IPS-15b (cell line): ENCODE data around the gene SPSB1.

Experiments
- H3K27me3 ChIP-seq: one replicate; pipeline ENCODE4 v1.6.1; 2013; ENCODE audit warnings: low read length; ENCODE audit not compliant: control insufficient read depth, insufficient read depth
- H3K36me3 ChIP-seq: one replicate; pipeline ENCODE4 v1.6.1; 2013; ENCODE audit warnings: low read length; ENCODE audit not compliant: control insufficient read depth, insufficient read depth
- H3K4me1 ChIP-seq: one replicate; pipeline ENCODE4 v1.6.1; 2013; ENCODE audit warnings: mild to moderate bottlenecking, low read length; ENCODE audit not compliant: control insufficient read depth, insufficient read depth
- H3K4me3 ChIP-seq: one replicate; pipeline ENCODE4 v1.5.1; 2013; ENCODE audit warnings: low read depth, low read length
- H3K9ac ChIP-seq: one replicate; pipeline ENCODE4 v1.6.1; 2013; ENCODE audit warnings: low read depth, mild to moderate bottlenecking, low read length
- H3K9me3 ChIP-seq: one replicate; pipeline ENCODE4 v1.6.1; 2013; ENCODE audit warnings: mild to moderate bottlenecking, low read length; ENCODE audit not compliant: control insufficient read depth, insufficient read depth

Gene SPSB1

GRCh38 chr1:9345471-9345870 is 52.8 kb downstream of the SPSB1 start:
- Histone ChIP-seq H3K9ac (no peak overlapping the region), H3K27me3 (no peaks in the 10 kb centered on the region), H3K36me3 (no peaks in the 10 kb centered on the region), H3K9me3 (no peaks in the 10 kb centered on the region), H3K4me1 (no peaks in the 10 kb centered on the region), H3K4me3 (no peak overlapping the region)

GRCh38 chr1:9345922-9346321 is 53.2 kb downstream of the SPSB1 start:
- no peak overlapping the region for H3K4me3 ChIP-seq
- H3K9ac ChIP-seq: no peak overlapping the region
- H3K4me1 ChIP-seq: no peaks in the 10 kb centered on the region
- no peaks in the 10 kb centered on the region for H3K27me3 ChIP-seq
- H3K9me3 ChIP-seq: no peaks in the 10 kb centered on the region
- H3K36me3 ChIP-seq: no peaks in the 10 kb centered on the region

GRCh38 chr1:9346566-9346965 is 53.9 kb downstream of the SPSB1 start:
- Histone ChIP-seq H3K27me3 (no peaks in the 10 kb centered on the region), H3K36me3 (no peaks in the 10 kb centered on the region), H3K9ac (no peak overlapping the region), H3K4me1 (no peaks in the 10 kb centered on the region), H3K4me3 (no peak overlapping the region), H3K9me3 (no peaks in the 10 kb centered on the region)

- no peaks in the 10 kb centered on the region for H3K9me3 ChIP-seq
- no peak overlapping the region for H3K9ac ChIP-seq
- no peaks in the 10 kb centered on the region for H3K4me1 ChIP-seq
- no peak overlapping the region for H3K4me3 ChIP-seq
- H3K36me3 ChIP-seq: no peaks in the 10 kb centered on the region
- H3K27me3 ChIP-seq: no peaks in the 10 kb centered on the region
Observed at GRCh38 chr1:9347095-9347850, 54.6 kb downstream of the SPSB1 start.

DNA sequence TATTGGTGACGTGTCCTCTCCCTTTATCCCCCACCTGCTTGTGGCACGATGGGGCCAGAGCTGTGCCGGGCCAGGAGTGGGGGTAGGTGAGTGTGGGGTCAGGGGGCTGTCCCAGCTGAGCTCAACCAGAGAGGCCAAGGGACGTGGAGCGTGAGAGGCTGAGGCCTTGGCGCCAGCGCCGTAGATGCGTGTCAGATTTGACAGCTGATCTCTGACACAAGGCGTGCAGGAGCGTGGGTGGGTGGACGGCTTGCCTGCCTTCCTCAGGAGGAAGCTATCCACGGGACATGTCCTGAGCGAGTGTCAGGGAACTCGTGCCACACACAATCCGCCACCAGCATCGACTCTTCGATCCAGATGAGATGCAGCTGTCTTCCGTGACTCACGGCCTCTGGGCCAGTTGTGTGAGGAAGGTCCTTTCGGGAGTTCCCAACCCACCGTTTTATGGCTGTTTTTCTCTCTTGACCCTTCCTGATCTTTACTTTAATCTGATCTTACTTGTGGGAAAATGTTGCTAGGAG is 56.7 kb downstream of the SPSB1 start:
- no peaks in the 10 kb centered on the region for H3K36me3 ChIP-seq
- H3K4me3 ChIP-seq: no peak overlapping the region
- H3K9me3 ChIP-seq: no peaks in the 10 kb centered on the region
- no peaks in the 10 kb centered on the region for H3K27me3 ChIP-seq
- H3K4me1 ChIP-seq: no peaks in the 10 kb centered on the region
- no peak overlapping the region for H3K9ac ChIP-seq

DNA sequence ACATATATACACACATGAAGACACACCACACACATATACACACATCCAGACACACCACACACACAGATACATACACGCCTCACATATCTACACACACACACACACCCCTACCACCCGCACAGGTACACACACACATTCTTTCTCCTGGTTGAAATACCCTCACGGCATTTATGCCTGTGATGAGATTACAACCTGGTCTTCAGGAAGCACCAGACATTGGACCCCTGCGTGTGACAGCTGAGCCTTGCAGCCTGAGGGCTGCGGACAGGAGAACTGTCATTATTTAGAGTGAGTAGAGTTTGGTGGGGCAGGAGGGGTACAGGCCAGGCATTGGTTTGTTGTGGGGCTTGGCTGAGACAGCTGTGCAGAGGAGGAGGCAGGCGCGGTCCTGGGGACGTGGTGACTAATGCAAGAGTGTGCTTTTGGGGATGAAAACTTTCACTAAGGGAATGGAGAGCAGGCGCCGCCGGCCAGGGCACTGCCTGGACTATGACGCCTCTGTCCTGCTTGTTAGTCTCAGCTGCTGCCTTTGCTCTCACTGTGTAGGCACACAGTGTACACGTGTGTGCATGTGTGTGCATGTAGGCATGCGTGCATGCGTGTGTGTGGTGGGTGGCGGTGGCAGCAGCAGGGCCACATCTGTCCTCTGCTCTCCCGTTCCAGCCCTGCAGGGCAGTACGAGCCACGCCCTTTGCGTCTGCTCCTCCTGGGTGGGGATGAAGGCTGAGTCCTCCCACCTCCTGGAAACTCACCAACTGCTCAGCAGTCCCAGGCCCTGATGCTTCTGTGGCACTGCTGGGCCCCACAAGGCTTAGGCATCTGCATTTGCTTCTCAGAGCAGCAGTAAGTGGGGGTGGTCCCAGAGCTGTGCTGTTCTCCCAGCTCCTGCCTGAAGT is 57.6 kb downstream of the SPSB1 start:
- no peak overlapping the region for H3K9ac ChIP-seq
- no peaks in the 10 kb centered on the region for H3K9me3 ChIP-seq
- no peaks in the 10 kb centered on the region for H3K4me1 ChIP-seq
- no peaks in the 10 kb centered on the region for H3K36me3 ChIP-seq
- no peak overlapping the region for H3K4me3 ChIP-seq
- no peaks in the 10 kb centered on the region for H3K27me3 ChIP-seq

GRCh38 chr1:9350960-9351359 is 58.3 kb downstream of the SPSB1 start:
- no peak overlapping the region for H3K9ac ChIP-seq
- H3K4me1 ChIP-seq: no peaks in the 10 kb centered on the region
- no peaks in the 10 kb centered on the region for H3K36me3 ChIP-seq
- no peaks in the 10 kb centered on the region for H3K27me3 ChIP-seq
- H3K4me3 ChIP-seq: no peak overlapping the region
- H3K9me3 ChIP-seq: no peaks in the 10 kb centered on the region

- H3K36me3 ChIP-seq: no peaks in the 10 kb centered on the region
- H3K9ac ChIP-seq: no peak overlapping the region
- no peaks in the 10 kb centered on the region for H3K9me3 ChIP-seq
- no peaks in the 10 kb centered on the region for H3K4me1 ChIP-seq
- no peak overlapping the region for H3K4me3 ChIP-seq
- no peaks in the 10 kb centered on the region for H3K27me3 ChIP-seq
Observed at GRCh38 chr1:9351654-9352271, 59.1 kb downstream of the SPSB1 start.

- Histone ChIP-seq H3K9me3 (no peaks in the 10 kb centered on the region), H3K9ac (no peak overlapping the region), H3K36me3 (no peaks in the 10 kb centered on the region), H3K27me3 (no peaks in the 10 kb centered on the region), H3K4me1 (no peaks in the 10 kb centered on the region), H3K4me3 (no peak overlapping the region)
Observed at GRCh38 chr1:9352377-9353134, 59.9 kb downstream of the SPSB1 start.

- no peaks in the 10 kb centered on the region for H3K4me1 ChIP-seq
- peaks cover 3% of the 10 kb centered on the region for H3K36me3 ChIP-seq
- no peaks in the 10 kb centered on the region for H3K27me3 ChIP-seq
- no peaks in the 10 kb centered on the region for H3K9me3 ChIP-seq
- no peak overlapping the region for H3K9ac ChIP-seq
- no peak overlapping the region for H3K4me3 ChIP-seq
Observed at GRCh38 chr1:9355503-9355902, 62.8 kb downstream of the SPSB1 start.

- Histone ChIP-seq H3K4me1 (no peaks in the 10 kb centered on the region), H3K36me3 (peaks cover 3% of the 10 kb centered on the region), H3K9me3 (no peaks in the 10 kb centered on the region), H3K4me3 (no peak overlapping the region), H3K27me3 (no peaks in the 10 kb centered on the region), H3K9ac (no peak overlapping the region)
Observed at GRCh38 chr1:9356021-9356420, 63.3 kb downstream of the SPSB1 start.
